ENCODE results near the gene PRDM1.

PRDM1 gene

DNA sequence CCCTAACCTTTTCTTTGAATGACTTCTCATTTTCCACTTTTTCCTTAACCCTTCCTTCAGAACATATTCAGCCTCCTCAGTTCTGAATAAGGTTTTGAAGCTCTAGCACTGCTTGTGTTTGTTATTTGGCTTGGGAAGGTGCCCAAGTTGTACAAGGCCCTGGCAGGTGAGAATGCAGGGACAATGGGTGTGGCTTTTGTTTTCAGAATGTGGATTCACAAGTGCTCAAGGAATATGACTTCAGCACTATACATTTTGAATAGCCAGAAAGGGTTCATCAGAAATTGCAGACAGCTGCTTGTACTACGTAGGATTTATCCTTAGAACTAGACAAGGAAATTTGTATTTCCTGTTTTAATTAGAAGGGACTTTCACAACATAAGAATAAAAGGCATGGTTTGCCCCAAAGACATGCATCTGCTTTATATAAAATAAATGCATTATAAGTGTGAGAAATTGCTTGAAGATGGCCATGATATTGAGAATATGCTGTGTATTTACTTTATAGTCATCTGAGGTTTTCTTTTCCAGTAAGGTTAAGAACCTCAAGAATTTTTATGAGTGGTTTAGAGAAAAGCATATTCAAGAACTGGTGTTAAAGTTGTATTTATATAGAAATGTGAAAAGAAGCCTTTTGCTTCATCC is 29.3 kb upstream of the PRDM1 start:
- H3K4me1 ChIP-seq, result no peaks in the 10 kb centered on the region
- H3K27me3 ChIP-seq (ENCODE audit: low read depth), result no peaks in the 10 kb centered on the region
- no peaks in the 10 kb centered on the region for H3K9me3 ChIP-seq
- in situ Hi-C loops (cut with MboI; ENCODE audit: low sequenced_read_pairs), result no loop called here
- no peak for DNase-seq (ENCODE audit: low spot score in 2 of 2)
- H3K36me3 ChIP-seq (replicated peaks), result no peaks in the 10 kb centered on the region
- H3K4me3 ChIP-seq, result no peak overlapping the region

DNA sequence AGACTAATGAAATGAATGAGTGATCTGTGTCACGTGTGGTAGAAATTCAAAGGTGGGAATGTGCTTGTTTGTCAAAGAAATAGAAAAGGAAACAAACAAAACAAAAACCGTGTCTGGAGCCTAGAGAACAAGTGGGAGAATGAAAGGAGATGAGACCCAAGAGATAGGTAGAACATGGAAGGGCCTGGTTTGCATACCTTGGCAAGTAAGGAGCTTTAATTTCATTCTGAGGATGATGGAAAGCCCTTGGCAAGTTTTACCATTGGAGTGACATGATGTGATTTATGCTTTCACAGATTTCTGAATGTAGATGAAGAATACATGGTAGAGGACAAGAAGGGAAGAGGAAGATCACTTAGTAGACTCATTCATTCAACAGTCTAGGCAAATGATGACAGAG is 26.8 kb upstream of the PRDM1 start:
- in situ Hi-C loops (cut with MboI; ENCODE audit: low sequenced_read_pairs), result no loop called here

DNA sequence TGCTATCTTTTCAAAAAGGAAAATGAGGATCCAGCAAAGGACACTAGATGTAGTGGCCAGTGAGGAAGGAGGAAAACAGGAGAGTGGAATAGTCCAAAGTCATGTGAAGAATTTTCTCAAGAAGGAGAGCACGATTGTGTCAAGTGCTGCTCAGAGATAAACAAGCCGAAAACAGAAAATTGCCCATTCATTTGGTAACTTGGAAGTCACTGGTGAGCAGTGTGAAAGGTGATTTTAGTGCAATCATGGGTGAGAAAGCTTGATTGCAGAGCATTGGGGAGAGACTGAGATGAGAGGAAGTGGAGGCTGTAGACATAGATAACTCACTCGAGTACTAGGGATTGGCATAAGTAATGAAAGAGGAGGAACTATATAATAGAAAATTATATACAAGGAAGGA is 26.0 kb upstream of the PRDM1 start:
- no peaks in the 10 kb centered on the region for H3K4me1 ChIP-seq
- no peaks in the 10 kb centered on the region for H3K36me3 ChIP-seq (replicated peaks)
- H3K4me3 ChIP-seq, result no peak overlapping the region
- H3K9me3 ChIP-seq, result no peaks in the 10 kb centered on the region
- no peak for DNase-seq (ENCODE audit: low spot score in 2 of 2)
- H3K27me3 ChIP-seq (ENCODE audit: low read depth), result no peaks in the 10 kb centered on the region
- in situ Hi-C loops (cut with MboI; ENCODE audit: low sequenced_read_pairs), result no loop called here

More for the DNA sequence above, 26.8 kb upstream of the PRDM1 start:
- Histone ChIP-seq H3K4me1 (no peaks in the 10 kb centered on the region), H3K9me3 (no peaks in the 10 kb centered on the region), H3K4me3 (no peak overlapping the region), H3K27me3 (ENCODE audit: low read depth) (no peaks in the 10 kb centered on the region), H3K36me3 (replicated peaks) (no peaks in the 10 kb centered on the region)
- no peak for DNase-seq (ENCODE audit: low spot score in 2 of 2)

DNA sequence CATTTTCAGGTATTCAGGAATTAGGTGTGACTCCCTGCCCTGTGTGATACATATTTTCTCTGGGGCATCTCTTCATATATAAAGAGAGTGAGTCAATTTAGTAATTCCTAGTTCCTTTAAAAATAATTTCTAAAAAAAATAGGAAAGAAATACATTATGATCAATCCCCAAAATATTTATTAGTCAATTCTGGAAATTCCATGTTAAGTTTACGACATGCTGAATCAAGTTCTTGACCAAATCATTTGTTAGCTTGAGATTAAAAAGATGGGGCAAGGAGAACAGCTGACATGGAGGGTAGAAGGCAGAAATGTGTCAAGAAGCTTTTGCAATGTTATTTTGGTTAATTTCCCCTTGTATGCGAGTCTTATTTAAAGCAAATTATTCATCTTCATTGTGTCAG is 22.7 kb upstream of the PRDM1 start:
- Histone ChIP-seq H3K27me3 (ENCODE audit: low read depth) (no peaks in the 10 kb centered on the region), H3K9me3 (no peaks in the 10 kb centered on the region), H3K4me1 (no peaks in the 10 kb centered on the region), H3K36me3 (replicated peaks) (no peaks in the 10 kb centered on the region), H3K4me3 (no peak overlapping the region)
- no peak for DNase-seq (ENCODE audit: low spot score in 2 of 2)
- in situ Hi-C loops (cut with MboI; ENCODE audit: low sequenced_read_pairs), result no loop called here

DNA sequence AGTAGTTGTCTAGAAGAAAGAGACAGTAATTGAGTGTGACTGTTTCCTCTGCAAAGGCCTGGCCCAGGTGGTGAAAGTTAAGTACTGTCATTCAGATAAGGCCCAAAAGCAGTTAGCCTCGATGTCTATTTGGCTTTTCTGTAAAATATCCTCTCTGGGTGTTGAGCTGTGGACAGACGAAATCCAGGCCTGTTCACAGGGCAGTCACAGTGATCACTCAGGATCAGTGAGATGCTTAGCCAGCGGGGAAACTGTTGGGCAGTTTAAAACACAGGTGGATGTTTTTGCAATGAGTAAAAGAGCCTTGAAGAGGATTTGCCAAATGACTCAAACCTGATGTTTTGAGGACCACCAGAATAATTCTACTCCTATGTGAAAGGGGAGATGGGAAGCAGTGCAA is 22.0 kb upstream of the PRDM1 start:
- H3K27me3 ChIP-seq (ENCODE audit: low read depth), result no peaks in the 10 kb centered on the region
- in situ Hi-C loops (cut with MboI; ENCODE audit: low sequenced_read_pairs), result no loop called here
- no peaks in the 10 kb centered on the region for H3K9me3 ChIP-seq
- no peak for DNase-seq (ENCODE audit: low spot score in 2 of 2)
- no peak overlapping the region for H3K4me3 ChIP-seq
- H3K4me1 ChIP-seq, result no peaks in the 10 kb centered on the region
- no peaks in the 10 kb centered on the region for H3K36me3 ChIP-seq (replicated peaks)

DNA sequence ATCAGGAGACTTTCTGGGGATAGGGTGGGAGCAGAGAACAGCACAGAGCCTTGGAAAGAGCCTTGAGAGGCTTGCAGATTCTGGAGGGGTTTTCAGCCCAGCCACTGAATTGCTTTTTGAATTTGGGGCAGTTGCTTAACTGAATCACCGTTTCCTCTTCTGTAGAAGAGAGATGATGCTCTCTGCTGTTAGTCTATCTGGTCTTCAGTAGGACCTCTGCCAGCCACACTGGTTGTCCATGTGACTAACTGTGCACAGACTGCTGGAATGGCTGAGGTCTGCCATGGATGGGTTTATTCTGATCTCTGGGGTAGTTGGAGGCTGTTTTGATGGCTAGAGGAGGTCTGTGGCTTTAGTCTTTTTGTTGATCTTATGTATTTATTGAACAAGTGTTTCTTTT is 21.4 kb upstream of the PRDM1 start:
- H3K4me3 ChIP-seq, result no peak overlapping the region
- H3K27me3 ChIP-seq (ENCODE audit: low read depth), result no peaks in the 10 kb centered on the region
- no peaks in the 10 kb centered on the region for H3K36me3 ChIP-seq (replicated peaks)
- no peak for DNase-seq (ENCODE audit: low spot score in 2 of 2)
- H3K4me1 ChIP-seq, result no peaks in the 10 kb centered on the region
- in situ Hi-C loops (cut with MboI; ENCODE audit: low sequenced_read_pairs), result no loop called here
- H3K9me3 ChIP-seq, result no peaks in the 10 kb centered on the region

DNA sequence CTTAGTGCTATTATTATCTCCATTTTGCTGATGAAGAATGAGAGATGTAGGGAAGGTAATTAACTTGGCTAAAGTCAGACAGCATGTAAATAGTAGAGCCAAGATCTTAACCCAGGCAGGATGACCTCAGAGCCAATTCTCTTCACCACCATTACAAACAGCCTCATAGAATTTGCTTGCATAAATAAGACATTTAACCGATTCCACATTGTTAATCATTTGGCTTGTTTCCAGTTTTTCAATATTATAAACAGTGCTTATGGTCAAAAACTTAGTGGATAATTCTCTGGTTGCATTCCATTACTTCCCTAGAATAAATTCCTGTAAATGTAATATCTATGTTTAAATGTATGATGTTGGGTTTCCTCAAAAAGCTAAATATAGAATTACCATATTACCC is 19.1 kb upstream of the PRDM1 start:
- Histone ChIP-seq H3K4me3 (no peak overlapping the region), H3K9me3 (no peaks in the 10 kb centered on the region), H3K4me1 (no peaks in the 10 kb centered on the region), H3K36me3 (replicated peaks) (no peaks in the 10 kb centered on the region), H3K27me3 (ENCODE audit: low read depth) (no peaks in the 10 kb centered on the region)
- no peak for DNase-seq (ENCODE audit: low spot score in 2 of 2)
- in situ Hi-C loops (cut with MboI; ENCODE audit: low sequenced_read_pairs), result no loop called here

DNA sequence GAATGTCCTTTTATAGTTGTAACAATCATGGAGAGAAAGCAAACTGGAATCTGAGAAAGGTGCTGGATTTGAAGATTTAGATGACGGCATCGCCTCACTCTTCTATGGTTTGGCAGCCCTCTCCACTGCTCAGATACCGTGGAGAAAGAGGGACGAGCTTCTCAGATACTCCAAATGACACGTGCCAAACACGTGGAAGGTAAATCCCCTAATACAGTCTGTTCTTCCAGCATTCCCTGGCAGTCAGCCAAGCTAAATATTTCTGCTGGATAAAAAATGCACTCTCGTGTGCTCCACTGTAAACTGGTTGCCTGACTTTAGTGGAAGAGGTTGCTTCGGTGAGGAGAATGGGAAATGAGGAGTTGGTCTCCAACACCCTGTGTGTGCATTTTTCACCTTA is 16.7 kb upstream of the PRDM1 start:
- Histone ChIP-seq H3K9me3 (no peaks in the 10 kb centered on the region), H3K4me3 (no peak overlapping the region), H3K4me1 (no peaks in the 10 kb centered on the region), H3K36me3 (replicated peaks) (no peaks in the 10 kb centered on the region), H3K27me3 (ENCODE audit: low read depth) (no peaks in the 10 kb centered on the region)
- in situ Hi-C loops (cut with MboI; ENCODE audit: low sequenced_read_pairs), result no loop called here
- DNase-seq (ENCODE audit: low spot score in 2 of 2), result peak in 1 of 2 experiments; percentile 46

DNA sequence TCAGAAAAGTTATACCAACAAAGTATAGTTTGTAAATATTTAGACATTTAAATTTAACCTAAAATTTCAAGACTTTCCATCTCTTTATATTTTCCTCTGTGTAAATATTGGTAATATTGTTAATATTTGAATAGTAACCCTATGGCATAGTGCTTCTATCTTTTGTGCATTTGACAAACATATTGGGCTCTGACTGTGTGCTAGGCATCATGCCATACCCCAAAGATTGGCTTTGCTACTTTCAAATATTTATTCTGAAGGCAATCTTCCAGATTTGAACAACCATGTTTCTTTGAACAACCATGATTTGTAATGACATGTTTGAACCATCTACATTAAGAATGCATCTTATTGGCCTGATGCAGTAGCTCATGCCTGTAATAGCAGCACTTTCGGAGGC is 15.5 kb upstream of the PRDM1 start:
- Histone ChIP-seq H3K9me3 (no peaks in the 10 kb centered on the region), H3K4me3 (no peak overlapping the region), H3K36me3 (replicated peaks) (no peaks in the 10 kb centered on the region), H3K4me1 (no peaks in the 10 kb centered on the region), H3K27me3 (ENCODE audit: low read depth) (no peaks in the 10 kb centered on the region)
- in situ Hi-C loops (cut with MboI; ENCODE audit: low sequenced_read_pairs), result no loop called here
- DNase-seq (ENCODE audit: low spot score in 2 of 2), result no peak

DNA sequence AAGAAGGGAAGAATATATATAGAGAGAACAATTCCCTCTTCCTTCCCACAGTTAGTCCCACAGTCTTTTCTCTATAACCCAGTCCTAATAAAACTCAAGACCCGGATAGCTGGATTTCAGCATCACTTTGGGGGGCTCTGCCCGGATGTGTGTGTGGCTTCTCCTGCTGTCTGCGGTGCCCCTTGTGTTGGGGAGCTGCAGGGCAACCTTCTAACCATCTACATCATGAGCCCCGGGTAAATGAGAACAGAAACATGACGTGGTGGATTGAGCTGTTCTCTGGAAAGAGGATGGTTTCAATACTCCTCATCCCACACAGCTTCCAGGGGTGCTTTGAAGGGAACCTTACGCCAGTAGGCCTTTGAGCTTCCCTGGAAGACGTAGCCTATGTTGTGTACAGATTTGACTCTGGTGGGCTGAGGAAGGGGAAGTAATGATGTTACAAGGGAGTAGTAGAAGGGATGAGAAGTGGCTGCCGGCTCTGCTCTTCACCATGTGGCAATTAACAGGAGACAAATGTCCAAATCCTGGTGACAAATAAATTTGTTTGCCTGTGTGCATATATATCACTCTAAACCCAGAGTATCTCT is 13.5 kb upstream of the PRDM1 start:
- H3K9me3 ChIP-seq, result no peaks in the 10 kb centered on the region
- H3K36me3 ChIP-seq (replicated peaks), result no peaks in the 10 kb centered on the region
- no peaks in the 10 kb centered on the region for H3K27me3 ChIP-seq (ENCODE audit: low read depth)
- no peak overlapping the region for H3K4me3 ChIP-seq
- H3K4me1 ChIP-seq, result no peaks in the 10 kb centered on the region
- DNase-seq (ENCODE audit: low spot score in 2 of 2), result no peak
- in situ Hi-C loops (cut with MboI; ENCODE audit: low sequenced_read_pairs), result no loop called here

DNA sequence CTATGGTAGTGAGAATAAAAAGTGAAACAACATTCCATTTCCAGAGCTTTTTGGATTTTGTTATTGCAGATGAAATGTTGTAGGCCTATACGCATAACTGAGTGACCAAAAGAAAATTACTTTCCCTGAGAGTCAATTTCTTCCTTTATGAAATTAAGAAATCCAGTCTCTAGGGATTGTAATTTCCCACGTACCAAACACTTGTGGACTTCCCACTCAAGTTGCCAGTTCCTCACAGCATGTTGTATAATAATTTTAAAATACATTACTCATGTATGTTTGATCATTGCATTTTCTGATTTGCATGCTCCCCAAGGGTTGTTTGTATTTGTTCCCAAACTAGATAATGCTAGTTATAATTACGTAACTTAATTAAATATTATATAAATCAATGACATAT is 12.0 kb upstream of the PRDM1 start:
- H3K9me3 ChIP-seq, result no peaks in the 10 kb centered on the region
- H3K4me1 ChIP-seq, result no peaks in the 10 kb centered on the region
- H3K4me3 ChIP-seq, result no peak overlapping the region
- in situ Hi-C loops (cut with MboI; ENCODE audit: low sequenced_read_pairs), result no loop called here
- H3K36me3 ChIP-seq (replicated peaks), result no peaks in the 10 kb centered on the region
- no peaks in the 10 kb centered on the region for H3K27me3 ChIP-seq (ENCODE audit: low read depth)
- no peak for DNase-seq (ENCODE audit: low spot score in 2 of 2)

DNA sequence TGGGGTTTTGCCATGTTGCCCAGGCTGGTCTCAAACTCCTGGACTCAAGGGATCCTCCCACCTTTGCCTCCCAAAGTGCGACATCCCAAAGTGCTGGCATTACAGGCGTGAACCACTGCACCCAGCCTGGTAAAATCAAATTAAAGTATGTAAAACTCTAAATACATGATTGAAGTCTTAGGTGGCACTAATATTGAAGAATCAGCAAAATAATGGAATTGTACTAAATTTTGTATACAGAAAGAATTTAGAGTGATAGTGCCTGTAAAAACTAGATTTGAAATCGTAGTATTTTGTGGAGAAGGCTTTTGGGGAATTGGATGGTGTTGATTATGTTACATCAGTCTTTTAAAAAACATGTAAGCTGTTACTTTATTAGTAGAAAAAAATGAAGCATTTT is 10.0 kb upstream of the PRDM1 start:
- H3K27me3 ChIP-seq (ENCODE audit: low read depth), result no peaks in the 10 kb centered on the region; the same call in 1 of the 2 replicates
- H3K4me3 ChIP-seq, result no peak overlapping the region
- no peaks in the 10 kb centered on the region for H3K9me3 ChIP-seq
- in situ Hi-C loops (cut with MboI; ENCODE audit: low sequenced_read_pairs), result no loop called here
- no peaks in the 10 kb centered on the region for H3K4me1 ChIP-seq
- no peaks in the 10 kb centered on the region for H3K36me3 ChIP-seq (replicated peaks)
- no peak for DNase-seq (ENCODE audit: low spot score in 2 of 2)

DNA sequence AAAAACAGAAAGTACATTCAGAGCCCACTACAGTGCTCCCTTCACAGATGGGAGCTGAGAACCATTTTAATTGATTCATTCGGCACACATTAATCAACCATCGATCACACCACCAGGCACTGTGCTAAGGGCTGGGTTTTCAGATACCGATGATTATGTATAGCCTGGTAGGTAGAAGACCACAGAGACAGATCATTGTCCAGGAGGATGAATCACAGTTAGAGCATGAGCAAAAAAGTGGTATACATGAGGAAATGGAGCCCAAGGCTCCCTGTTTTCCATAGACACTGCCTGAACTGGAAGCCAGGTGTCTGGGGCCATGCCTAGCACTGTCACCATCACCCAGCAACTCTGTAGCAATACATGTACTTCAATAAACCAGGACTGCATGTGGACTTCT is 9.0 kb upstream of the PRDM1 start:
- Histone ChIP-seq H3K4me1 (no peaks in the 10 kb centered on the region), H3K36me3 (replicated peaks) (no peaks in the 10 kb centered on the region), H3K9me3 (no peaks in the 10 kb centered on the region), H3K27me3 (ENCODE audit: low read depth) (no peaks in the 10 kb centered on the region; the same call in 1 of the 2 replicates), H3K4me3 (no peak overlapping the region)
- in situ Hi-C loops (cut with MboI; ENCODE audit: low sequenced_read_pairs), result no loop called here
- DNase-seq (ENCODE audit: low spot score in 2 of 2), result no peak

DNA sequence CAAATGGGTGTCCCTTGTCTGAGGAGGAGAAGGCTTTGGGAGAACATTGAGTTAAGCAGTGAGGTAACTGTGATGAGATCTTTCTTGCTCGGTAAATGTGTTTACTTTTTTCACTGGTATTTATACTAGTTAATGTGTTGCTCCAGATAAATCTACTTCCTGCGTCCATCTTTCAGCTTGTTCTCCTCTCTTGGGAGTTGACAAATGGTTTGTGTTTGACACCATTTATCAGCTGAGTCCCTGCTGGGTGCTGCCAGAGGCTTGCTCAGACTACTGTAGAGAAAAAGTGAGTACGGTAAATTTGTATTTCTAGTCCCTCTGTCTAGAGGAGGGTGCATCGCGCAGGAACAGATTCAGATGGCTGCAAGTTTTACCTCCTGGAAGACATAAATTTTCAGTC is 8.3 kb upstream of the PRDM1 start:
- in situ Hi-C loops (cut with MboI; ENCODE audit: low sequenced_read_pairs), result no loop called here
- Histone ChIP-seq H3K4me1 (no peaks in the 10 kb centered on the region), H3K27me3 (ENCODE audit: low read depth) (no peaks in the 10 kb centered on the region; the same call in 1 of the 2 replicates), H3K36me3 (replicated peaks) (no peaks in the 10 kb centered on the region), H3K4me3 (no peak overlapping the region), H3K9me3 (no peaks in the 10 kb centered on the region)
- no peak for DNase-seq (ENCODE audit: low spot score in 2 of 2)

Data from HAP-1 (cell line).